GM18519 (cell line): ENCODE data around the gene SPDYE1.
A peak's percentile ranks its signal among the peaks of the same experiment; 100 is the strongest.
"Not testable (repeated sequence)": the region's sequence is repeated elsewhere in the genome, so short reads cannot be mapped to it uniquely, and the experiment has no call there.

ENCODE experiments used
- ATAC-seq: cut with Tn5 transposase; IDR thresholded peaks from one replicate; pipeline ENCODE4 v1.9.1; 2021; ENCODE audit warnings: mild to moderate bottlenecking, moderate library complexity; ENCODE audit not compliant: unreplicated experiment, low FRiP score

The SPDYE1 gene, protein sequence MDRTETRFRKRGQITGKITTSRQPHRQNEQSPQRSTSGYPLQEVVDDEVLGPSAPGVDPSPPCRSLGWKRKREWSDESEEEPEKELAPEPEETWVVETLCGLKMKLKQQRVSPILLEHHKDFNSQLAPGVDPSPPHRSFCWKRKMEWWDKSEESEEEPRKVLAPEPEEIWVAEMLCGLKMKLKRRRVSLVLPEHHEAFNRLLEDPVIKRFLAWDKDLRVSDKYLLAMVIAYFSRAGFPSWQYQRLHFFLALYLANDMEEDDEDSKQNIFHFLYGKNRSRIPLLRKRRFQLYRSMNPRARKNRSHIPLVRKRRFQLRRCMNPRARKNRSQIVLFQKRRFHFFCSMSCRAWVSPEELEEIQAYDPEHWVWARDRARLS

DNA sequence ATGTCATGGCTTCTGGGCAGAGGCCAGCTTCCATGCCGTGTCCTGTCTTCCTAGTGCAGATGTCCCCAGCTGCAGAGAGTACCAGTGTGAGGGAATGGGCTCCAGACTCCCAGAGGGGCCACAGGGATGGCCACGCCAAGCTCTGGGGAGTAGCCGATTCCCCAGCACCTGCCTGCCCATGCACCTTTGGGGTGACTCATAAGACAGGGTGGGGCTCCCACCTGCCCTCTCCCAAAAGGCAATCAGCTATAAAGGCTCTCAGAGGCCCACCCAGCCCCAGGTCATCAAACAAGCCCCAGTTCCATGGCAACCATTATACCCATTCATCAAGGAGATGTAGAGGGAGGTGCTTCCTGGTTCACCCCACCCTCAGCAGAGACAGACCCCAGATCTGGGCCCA lies at the start of gene SPDYE1:
Gene SPDYE1 (plus strand): TSS at position 366 of the 400 bp plus-strand sequence. CDS start 2,053 bp downstream, outside the sequence.
- ATAC-seq: not testable (repeated sequence)

DNA sequence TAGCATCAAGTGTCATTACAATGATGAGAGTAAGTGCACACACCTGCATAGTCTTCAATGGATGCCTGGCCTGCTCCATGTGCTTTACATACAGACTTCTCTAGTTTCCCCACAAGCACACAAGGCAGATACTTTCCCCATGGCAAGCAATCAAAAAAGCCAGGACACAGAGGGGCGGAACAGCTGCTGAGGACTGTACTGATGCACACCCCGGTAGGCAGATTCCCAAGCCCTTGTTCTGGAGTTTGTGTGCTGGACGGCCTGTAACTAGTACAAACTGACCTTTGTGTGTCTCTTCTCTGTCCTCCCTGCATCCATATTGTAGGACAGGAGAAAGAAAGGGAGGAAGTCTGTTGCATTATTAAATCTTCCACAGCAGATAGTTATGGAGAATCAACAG lies 45.7 kb upstream of the SPDYE1 start:
- ATAC-seq: no peak

DNA sequence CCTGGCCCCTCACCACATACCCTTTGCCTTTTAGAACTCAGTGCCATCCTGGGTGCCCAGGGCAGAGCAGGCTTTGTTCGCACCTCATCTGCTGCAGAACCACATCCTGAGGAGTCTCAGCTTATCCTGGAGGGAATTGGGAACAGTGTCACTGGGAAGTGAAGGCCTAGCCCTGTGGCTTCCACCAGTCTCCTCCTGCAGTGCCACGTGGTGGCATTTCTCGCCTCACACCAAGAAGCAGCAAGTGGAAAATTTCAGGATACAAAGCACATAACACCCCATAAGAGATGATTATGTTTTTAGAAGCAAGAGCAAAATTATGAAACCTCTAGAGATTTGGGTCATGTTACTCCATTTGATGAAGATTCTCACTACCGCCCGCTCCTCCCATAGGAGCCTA lies 44.6 kb upstream of the SPDYE1 start:
- ATAC-seq: no peak

DNA sequence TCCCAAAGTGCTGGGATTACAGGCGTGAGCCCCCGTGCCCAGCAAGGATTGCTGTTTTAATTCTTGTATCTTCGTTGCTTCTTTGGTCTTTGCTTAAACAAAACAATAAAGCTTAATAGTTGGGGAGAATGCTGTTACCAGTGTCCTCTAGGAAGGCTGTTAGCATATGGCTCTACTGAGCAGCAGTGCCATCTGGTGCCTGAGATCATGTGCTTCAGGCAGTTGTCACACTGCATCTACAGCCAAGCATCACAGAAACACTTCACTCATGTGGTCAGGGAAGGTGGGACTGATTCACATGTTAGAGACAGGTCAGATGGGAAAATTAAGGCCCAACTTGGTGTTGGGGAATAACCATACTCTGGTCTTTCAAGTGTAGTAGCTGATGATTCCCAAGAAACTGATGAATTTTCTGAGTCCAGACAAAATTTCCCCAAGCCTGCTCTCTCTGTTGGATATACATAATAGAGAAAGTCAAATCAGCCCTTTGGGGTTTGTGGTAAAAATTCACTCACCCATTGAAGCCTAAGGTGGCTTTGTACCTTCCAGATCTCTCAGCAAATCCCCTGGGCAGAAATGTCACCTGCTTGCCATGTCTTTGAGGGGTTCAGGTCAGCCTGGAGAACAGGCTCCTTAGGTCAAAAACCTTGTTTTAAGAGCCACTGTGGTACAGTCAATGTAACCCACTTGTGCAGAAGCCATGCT lies 43.0 kb upstream of the SPDYE1 start:
- ATAC-seq: no peak

DNA sequence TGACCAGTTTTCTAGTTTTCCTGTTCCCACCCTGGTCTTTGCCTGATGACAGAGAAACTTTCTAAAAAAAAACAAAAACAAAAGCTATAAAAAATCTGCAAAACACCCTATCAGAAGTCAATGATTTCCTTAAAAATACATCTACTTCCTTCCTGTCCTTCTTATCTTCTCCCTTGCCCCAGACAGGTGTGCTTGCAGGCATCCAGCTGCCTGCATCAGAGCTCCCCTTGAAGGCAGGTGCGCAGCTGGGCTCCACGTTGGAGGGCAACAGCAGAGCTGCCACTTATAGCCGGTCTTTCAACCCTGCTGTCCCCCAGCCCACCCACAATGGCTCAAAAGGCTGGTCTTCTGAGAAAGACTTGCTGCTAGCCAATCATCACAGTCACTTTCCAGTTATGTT lies 41.7 kb upstream of the SPDYE1 start:
- ATAC-seq: no peak

DNA sequence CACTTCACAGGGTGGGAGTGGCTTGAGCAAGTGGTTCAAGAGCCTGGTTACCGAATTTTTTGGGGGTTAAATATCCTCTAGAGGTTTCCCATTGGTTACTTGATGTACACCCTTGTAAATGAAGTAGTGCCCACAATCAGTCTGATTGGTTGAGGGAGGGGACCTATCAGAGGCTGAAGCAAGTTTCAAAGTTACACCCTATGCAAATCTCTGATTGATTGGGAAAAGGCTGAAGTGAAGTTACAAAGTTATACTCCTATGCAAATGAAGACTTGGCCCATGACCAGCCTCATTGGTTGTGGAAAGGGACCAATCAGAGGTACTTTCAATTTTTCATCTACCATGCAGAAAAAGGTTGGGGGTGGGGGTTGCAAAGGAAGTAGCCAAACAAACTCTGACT lies 36.8 kb upstream of the SPDYE1 start:
- no peak for ATAC-seq

DNA sequence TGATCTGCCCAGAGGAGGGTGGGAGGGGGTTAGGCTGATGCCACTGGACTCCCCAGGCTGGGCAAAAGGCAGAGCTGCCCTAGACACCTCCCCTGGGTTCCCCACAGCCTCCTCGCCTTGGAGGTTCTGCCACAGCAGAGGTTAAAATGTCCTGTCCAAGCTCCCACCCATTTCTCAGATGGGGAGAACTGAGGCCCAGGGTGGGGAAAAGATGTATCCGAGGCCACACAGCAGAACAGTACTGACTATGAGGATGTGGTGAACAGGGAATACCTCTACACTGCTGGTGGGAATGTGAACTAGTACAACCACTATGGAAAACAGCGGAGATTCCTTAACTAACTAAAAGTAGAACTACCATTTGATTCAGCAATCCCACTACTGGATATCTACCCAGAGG lies 31.3 kb upstream of the SPDYE1 start:
- ATAC-seq: not testable (repeated sequence)

DNA sequence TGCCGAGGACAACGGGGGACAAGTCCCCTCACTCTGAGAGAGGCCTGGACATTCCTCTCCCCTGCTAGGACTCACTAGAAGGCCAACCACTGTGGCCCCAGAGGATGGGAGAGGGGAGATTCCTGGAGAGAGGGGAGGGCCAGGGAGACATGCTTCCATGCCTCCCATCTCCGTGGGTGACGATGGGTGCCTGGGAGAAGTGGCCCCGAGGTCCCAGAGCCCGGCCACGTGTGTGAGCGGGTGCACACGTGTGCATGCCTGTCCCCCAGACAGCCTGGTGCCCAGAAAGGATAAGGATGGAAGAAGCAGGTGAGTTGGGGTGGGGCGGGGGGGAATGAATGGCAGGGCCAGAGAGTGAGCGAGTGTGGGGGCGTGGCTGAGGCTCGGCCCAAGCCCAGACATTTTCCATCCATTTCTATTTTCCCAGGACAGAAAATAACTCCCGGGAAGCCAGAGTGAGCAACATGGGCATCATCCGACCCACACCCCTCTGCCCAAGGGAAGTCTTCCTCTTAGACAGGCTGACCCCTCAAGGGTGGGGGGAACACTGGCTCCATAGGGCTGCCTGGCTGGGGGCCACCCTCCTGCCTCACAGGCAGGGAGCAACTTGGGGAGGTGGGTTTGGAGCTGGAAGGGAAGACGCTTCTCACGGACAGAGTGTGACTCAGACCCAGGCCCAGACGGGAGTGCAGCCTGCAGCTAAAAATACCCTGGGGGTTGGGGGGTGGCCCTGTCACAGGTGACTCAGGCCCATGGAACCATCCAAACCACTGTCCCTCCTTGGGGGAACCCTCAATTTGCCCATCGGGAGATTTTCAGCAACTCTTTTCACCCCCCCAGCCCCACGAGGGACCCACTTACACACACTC lies 29.3 kb upstream of the SPDYE1 start:
- ATAC-seq: not testable (repeated sequence)

DNA sequence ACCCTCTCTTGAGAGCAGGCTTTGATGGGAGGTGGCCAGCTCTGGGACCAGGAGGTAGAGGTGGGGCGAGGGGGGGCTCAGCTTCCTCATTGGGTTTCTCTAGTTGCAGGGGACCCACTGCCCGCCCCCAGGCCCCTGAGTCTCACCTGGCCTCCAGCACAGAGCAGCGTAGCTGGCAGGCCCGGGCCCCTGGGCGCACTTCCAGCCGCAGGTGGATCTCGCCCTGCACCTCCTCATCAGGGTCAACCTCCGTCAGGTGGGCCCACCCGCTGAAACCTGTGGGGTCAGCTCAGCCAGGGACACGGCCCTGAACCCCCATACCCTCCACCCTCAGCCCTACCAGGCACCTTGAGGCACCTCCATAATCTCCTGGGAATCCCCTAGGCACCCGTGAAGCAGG lies 28.1 kb upstream of the SPDYE1 start:
- not testable (repeated sequence) for ATAC-seq

DNA sequence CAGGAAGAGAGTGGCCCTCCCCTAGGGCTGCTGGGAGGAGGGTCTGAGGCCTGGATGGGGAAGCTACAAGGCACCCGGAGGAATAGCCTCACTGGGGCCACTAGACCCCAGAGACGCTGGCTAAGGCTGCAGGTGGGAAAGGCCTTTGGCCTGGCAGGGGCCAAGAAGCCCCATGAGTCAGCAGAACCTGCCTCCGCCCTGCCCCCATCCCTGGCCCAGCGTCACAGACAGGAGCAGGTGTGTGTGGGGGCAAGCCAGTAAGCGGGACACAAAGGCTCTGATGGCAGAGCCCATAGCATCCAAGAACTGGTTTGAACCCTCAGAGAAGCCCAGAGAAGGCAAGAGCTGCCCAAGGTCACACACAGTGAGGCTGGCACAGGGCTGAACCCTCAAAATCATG lies 27.0 kb upstream of the SPDYE1 start:
- ATAC-seq: not testable (repeated sequence)

DNA sequence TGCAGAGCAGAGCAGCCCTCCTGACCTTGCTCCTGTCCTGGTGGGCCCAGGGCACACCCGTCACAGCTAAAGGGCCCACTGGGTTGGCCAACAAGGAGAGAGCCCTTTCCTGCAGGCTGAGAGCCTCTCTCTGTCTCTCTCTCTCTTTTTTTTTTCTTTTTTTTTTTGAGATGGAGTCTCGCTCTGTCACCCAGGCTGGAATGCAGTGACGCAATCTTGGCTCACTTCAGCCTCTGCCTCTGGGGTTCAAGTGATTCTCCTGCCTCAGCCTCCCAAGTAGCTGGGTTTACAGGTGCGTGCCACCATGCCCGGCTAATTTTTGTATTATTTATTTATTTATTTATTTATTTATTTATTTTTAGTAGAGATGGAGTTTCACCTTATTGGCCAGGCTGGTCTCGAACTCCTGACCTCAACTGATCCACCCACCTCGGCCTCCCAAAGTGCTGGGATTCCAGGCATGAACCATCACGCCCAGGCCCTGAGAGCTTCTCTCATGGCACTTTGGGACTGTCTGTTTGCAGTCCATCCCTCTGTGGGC lies 23.6 kb upstream of the SPDYE1 start:
- ATAC-seq: not testable (repeated sequence)

DNA sequence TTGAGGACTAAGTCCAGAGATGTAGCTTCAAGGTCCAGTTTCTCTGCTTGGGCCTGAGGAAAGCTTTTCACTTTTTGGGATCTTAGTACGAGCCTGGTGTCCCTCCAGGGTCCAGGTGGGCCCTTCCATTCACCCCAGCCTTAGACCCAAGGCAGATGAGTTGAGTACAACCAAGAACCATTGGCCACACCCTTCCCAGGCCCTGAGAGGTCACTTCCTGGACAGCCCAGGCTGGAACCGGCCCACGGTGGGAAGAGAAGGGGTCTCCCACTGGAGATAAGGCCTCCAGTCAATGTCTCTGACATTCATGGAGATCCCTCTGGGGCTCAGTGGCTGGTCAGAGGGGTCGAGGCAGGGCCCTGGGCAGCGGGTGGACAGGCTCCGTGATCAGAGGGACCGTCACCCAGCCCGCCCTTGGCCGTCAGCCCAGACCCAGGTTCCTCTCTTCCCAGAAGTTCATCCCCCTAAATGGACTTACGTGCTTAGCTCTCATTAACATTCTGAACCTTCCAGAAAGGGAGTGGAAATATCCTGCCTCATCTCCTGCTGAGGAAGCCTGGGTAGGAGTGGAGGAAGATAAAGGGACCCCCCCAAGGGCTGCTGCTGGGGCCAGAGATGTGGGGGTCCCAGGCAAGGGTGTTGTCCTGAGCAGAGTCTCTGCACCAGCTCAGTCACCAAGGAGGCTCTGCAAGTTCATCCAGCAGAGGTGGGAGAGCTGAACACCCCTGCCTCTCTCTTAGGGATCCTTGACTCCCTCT lies 22.8 kb upstream of the SPDYE1 start:
- ATAC-seq: not testable (repeated sequence)

DNA sequence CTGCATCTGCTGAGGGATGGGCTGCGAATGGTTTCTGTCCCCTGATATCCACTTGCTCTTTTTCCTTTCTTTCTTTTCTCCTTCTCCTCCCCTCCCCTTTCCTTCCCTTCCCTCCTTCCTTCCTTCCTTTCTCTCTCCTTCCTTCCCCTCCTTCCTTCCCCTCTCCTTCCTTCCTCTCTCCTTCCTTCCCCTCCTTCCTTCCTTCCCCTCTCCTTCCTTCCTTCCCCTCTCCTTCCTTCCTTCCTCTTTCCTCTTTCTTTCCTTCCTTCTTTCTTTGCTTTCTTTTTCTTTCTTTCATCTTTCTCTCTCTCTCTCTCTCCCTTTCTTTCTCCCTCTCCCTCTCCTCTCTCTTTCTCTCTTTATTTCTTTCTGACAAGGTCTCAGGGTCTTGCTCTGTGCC lies 20.2 kb upstream of the SPDYE1 start:
- ATAC-seq: no peak

DNA sequence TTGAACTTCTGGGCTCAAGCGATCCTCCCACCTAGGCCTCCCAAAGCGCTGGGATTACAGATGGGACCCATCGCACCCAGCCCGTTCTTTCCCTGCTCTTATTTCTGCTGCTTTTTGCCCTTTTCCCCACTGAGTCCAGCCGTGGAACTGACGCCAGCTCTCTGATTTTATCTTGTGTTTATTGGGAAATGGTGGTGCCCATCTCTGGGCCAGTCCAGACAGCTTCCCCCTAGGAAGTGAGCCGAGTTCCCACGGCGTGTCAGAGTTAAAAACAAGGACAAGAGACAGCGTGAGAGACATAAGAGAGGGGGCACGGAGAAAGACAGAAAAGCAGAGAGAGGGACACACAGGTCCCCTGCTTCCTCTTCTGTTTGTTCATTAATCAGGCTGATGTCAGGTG lies 19.6 kb upstream of the SPDYE1 start:
- not testable (repeated sequence) for ATAC-seq

DNA sequence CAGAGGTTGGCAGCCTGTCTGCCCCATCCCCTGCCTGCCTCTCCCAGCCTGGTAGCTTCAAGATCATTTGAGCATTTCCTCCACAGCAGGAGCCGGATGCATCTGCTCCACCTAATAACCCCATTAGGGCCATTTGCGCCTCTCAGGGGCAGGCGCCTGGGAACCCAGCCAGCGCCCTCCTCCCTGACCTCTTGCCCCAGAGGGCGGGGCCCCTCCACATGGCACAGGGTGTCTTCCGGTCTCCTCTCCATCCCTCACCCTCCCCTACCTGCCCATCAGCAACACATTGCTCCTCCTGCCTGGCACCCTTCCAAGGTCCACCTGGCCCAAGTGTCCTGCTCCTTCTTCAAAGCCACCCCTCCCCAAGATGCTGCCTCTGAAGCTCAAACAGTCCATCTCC lies 14.8 kb upstream of the SPDYE1 start:
- ATAC-seq: not testable (repeated sequence)

DNA sequence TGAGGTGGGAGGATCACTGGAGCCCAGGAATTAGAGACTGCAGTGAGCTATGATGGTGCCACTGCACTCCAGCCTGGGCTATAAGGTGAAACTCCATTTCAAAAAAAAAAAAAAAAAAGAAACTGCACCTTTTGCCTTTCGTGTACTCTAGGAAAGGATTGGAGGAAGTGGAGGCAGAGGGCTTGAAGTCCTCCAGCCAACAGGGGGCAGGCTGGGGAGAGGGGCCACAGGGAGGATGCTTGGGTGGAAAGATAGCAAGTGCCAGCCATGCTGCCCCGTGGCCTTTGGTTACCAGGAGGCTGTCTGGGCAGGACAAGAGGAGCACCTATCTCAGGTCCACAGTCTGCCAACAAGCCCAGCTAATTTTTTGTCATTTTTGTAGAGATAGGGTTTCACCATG lies 14.0 kb upstream of the SPDYE1 start:
- ATAC-seq: not testable (repeated sequence)

DNA sequence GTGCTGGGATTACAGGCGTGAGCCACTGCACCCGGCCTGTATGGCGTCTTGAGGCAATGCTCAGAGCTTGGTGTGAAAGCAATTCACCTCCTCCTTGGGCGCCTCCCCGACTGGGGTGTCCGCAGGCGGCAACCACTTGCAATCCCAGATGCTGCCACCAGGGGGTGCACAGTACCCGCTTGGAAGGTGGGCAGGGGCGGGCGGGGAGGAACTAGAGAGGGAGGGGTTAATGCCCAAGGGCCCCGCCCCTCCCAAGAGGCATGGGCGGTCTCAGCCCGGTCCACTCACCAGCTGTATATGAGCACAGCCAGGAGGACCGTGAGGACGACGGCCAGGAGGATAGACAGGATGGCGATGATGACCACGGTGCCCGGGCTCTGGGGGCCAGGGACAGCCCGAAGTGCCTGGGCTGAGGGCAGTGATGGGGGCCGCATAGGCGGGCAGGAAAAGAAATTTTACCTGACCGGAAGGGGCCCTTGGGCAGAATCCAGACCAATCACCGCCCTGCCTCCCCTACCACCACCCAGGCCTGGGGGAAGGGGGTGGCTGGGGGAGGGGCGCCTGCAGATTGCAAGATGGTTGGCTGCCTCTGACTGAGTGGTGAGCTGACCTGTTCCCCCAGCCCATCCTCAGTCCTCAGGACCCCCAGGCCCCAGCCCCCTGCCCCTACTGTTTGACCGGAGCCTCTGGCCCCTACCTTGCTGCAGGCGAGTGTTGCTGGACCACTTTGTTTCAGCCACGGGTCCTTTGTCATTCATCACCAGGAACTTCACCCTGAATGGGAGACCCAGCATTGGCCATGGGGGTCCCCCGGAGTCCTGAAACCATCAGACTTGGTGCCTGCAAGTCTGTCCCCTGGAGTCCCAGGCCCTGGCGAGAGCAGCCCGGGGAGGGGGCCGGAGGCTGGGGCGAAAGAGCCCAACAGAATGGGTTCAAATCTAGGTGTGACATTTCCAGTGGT lies 11.5 kb upstream of the SPDYE1 start:
- ATAC-seq: peak; percentile 49

DNA sequence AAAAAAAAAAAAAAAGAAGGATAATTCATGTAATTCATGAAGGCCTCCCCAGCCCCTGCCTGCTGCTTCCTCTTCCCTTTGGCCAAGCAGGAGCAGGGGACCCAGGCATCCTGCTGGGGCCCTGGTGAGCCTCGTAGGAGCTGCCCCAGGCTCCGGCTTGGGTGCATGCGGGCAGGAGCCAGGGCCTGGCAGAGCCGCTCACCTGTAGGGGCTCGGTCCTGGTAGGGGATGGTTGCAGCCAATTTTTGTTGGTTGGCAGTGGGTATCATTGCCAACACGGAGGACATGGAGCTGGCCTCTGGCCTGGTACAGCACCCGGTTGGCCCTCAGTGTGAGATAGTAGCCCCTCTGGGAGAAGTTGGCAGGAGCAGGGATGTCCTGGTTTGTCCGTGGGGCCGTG lies 10.2 kb upstream of the SPDYE1 start:
- not testable (repeated sequence) for ATAC-seq
